ENCODE results near the gene SNX21. TPM values are rescaled to one million over a fixed set of nuclear protein-coding genes. Genes with fewer than 3 reads are reported as not detected.

SNX21 gene
- total RNA-seq, 2 experiments from 2014 or later: 0.91 to 1.6 TPM

DNA sequence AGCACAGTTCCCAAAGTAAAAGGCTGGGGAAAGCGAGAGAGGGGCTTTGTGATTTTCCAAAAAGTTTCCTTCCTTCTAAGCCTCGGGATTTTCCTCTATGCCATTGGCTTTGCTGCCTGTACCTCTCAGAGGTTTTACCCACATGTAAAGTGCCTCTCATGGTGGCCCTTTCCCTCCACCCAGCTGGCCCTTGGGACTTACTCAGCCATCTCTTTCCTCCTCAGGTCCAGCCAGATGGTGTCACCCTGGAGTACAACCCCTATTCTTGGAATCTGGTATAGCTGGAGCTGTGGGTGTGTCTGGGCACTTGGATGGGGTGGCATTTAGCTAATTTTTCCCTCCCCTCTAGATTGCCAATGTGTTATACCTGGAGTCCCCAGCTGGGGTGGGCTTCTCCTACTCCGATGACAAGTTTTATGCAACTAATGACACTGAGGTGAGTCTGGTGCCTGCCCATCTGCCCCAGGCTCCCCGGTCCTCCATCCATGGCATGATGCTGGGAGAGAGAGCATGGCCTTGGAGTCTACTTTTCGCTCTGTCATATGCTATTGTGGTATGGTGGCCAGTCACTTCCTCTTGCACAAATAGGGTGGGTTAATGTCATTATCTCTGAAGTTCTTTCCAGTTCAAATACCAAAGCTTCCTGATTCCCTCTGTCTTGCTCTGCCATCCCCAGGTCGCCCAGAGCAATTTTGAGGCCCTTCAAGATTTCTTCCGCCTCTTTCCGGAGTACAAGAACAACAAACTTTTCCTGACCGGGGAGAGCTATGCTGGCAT is 58.6 kb downstream of the SNX21 start:
- POLR2A ChIA-PET: interaction anchor here (1.2 to 5.4 kb wide), 7 partner anchors 7 to 100 kb away, joined by 3 to 42 read pairs (median 6); partner anchors contain the start of genes DNTTIP1, PCIF1, UBE2C and WFDC3
- CTCF ChIA-PET: interaction anchor here (1.5 to 4.0 kb wide), 3 partner anchors 11 to 93 kb away, joined by 3 to 19 read pairs (median 7); partner anchors contain the start of gene ZSWIM1
- Mint-ChIP-seq H3K27ac (peak overlapping the region; percentile 40), H3K27me3 (peaks cover 5% of the 10 kb centered on the region), H3K36me3 (ENCODE audit: low read depth) (peaks cover 9% of the 10 kb centered on the region), H3K4me3 (peak overlapping the region; percentile 88), H3K4me1 (peaks cover 33% of the 10 kb centered on the region), H3K9me3 (no peaks in the 10 kb centered on the region)
- no peak for DNase-seq

Other genes with a start within 250 kb of the SNX21 start
- not detected for gene WFDC10A, start 204.1 kb upstream of the SNX21 start, total RNA-seq
- not detected for gene WFDC9, start 202.5 kb upstream of the SNX21 start, total RNA-seq
- not detected for gene WFDC11, start 163.6 kb upstream of the SNX21 start, total RNA-seq
- gene WFDC13, start 131.8 kb upstream of the SNX21 start, total RNA-seq: not detected
- gene WFDC10B, start 128.8 kb upstream of the SNX21 start, total RNA-seq: not detected
- gene SPINT4, start 111.5 kb upstream of the SNX21 start, total RNA-seq: not detected
- gene WFDC3, start 41.9 kb upstream of the SNX21 start, total RNA-seq: not detected
- 10 to 100 TPM; 29.0 to 34.7 TPM for gene DNTTIP1, start 41.8 kb upstream of the SNX21 start, total RNA-seq
- 100 to 1,000 TPM; 170 to 184 TPM for gene UBE2C, start 21.2 kb upstream of the SNX21 start, total RNA-seq
- gene TNNC2, start 6.5 kb upstream of the SNX21 start, total RNA-seq: not detected
- 10 to 100 TPM; 36.0 to 36.5 TPM for gene ACOT8, start 23.6 kb downstream of the SNX21 start, total RNA-seq
- 1 to 10 TPM; 5.5 to 5.7 TPM for gene ZSWIM3, start 23.8 kb downstream of the SNX21 start, total RNA-seq
- 1 to 10 TPM; 2.7 to 2.9 TPM for gene ZSWIM1, start 47.4 kb downstream of the SNX21 start, total RNA-seq
- gene SPATA25, start 53.8 kb downstream of the SNX21 start, total RNA-seq: under 1 TPM; 0.30 to 0.88 TPM
- 1 to 10 TPM; 1.0 to 1.6 TPM for gene NEURL2, start 57.4 kb downstream of the SNX21 start, total RNA-seq
- 10 to 100 TPM; 64.3 to 64.6 TPM for gene CTSA, start 57.5 kb downstream of the SNX21 start, total RNA-seq
- gene PLTP, start 78.4 kb downstream of the SNX21 start, total RNA-seq: 1 to 10 TPM; 2.8 to 3.1 TPM
- 10 to 100 TPM; 44.2 to 45.7 TPM for gene PCIF1, start 100.9 kb downstream of the SNX21 start, total RNA-seq
- 10 to 100 TPM; 35.7 to 36.7 TPM for gene ZNF335, start 138.4 kb downstream of the SNX21 start, total RNA-seq
- gene MMP9, start 175.1 kb downstream of the SNX21 start, total RNA-seq: under 1 TPM; 0.13 to 0.15 TPM
- under 1 TPM in 1 of 2 experiments, not detected in 1; 0.53 TPM for gene SLC12A5, start 195.4 kb downstream of the SNX21 start, total RNA-seq